ENCODE results near the gene PPP1R7.

PPP1R7 gene

GRCh38 chr2:241121008-241121407, 29.3 kb upstream of the PPP1R7 start:
- H3K4me3 ChIP-seq (ENCODE audit: low read depth, low read length) = no peak overlapping the region
- no peak for TF ChIP-seq CTCF (IDR thresholded peaks at IDR 0.05; ENCODE audit: borderline replicate concordance, insufficient read depth, low read depth, low read length)

DNA sequence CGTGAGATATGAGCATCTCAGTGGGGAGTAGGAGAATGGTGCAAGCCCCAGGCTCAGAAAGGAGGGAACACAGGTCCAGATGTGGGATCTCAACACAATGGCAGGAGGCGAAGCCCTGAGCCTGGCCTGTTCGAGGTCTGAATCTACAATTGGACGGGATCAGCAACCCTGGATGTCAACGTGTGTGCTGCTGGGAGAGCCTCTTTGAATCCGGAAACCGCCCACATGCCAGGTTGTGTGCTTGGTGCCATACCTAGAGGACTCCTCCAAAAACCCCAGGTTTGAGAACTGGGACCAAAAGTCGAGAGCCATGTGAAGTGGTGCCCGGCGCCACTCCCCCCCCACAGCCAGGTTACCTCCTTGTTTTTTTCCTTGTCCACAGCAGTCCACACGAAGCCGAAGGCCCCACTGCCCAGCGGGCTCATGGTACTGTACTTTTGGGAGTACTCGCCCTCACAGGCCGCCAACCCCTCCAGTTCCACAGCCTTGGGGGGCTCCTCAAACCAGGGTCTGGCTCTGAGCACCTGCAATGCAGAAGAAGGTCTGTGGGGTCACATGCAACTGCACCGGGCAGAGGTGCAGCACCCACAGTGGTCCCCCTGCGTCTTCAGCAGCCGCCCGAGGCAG, 27.8 kb upstream of the PPP1R7 start:
- TF ChIP-seq CTCF (IDR thresholded peaks at IDR 0.05; ENCODE audit: borderline replicate concordance, insufficient read depth, low read depth, low read length) = no peak
- no peak overlapping the region for H3K4me3 ChIP-seq (ENCODE audit: low read depth, low read length)

DNA sequence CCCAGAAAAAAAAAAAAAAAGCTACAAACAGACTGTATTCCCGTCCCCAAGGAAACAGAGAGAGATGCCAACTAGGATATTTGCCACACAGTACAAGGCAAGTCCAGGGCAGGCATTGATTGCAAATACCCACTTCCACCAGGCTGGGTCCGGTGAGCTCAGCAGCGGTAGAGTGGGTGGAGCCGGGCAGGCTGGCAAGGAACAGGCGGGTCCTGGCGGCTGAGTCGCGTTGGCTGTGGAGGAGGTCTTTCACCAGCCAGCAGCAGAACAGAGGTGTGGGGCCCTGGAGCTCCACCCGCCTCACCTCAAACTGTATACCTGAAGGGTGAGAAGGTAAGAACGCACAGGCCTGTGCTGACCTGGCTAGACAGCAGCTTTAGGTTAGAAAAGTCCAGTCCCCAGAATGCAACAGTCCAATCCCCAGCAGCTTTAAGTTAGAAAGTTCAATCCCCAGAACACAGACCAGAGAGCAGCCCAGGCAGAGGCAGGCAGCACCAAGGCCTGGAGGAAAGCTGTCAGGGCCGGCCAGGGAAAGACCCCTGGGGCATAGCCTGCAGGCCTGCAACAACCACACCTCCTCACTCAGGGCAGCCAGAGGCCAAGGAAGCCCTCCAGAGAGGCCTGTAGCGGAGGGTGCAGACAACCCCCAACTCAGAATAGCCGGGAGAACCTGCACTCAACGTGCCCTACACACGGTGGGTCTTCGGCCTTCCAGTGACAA, 26.3 kb upstream of the PPP1R7 start:
- no peak for TF ChIP-seq CTCF (IDR thresholded peaks at IDR 0.05; ENCODE audit: borderline replicate concordance, insufficient read depth, low read depth, low read length)
- H3K4me3 ChIP-seq (ENCODE audit: low read depth, low read length) = no peak overlapping the region

GRCh38 chr2:241125626-241126025, 24.6 kb upstream of the PPP1R7 start:
- H3K4me3 ChIP-seq (ENCODE audit: low read depth, low read length) = no peak overlapping the region
- TF ChIP-seq CTCF (IDR thresholded peaks at IDR 0.05; ENCODE audit: borderline replicate concordance, insufficient read depth, low read depth, low read length) = no peak

GRCh38 chr2:241126201-241126611, 24.1 kb upstream of the PPP1R7 start:
- no peak for TF ChIP-seq CTCF (IDR thresholded peaks at IDR 0.05; ENCODE audit: borderline replicate concordance, insufficient read depth, low read depth, low read length)

DNA sequence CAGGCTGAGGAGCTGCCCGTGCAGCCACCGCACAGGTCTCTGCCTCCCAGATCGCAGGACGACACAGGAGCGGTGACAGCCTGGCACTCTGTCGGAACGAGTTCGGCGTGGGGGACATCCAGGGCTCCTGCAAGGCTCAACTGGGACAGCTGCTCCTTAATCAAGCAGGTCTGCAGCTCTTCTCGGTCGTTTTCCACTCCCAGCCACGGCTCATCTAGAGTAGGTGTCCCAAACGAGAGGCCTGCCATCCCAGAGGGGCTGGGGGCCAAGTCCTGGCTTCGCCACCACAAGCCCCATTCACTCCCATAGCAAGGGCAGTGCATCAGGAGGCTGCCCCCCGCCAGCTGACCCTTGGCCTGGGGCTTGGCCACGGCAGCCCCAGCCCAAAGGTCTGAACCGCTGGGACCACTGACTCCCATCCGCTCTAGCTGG, 23.5 kb upstream of the PPP1R7 start:
- H3K4me3 ChIP-seq (ENCODE audit: low read depth, low read length) = no peak overlapping the region

More at GRCh38 chr2:241126201-241126611, 24.1 kb upstream of the PPP1R7 start:
- no peak overlapping the region for H3K4me3 ChIP-seq (ENCODE audit: low read depth, low read length)

More for the DNA sequence above, 23.5 kb upstream of the PPP1R7 start:
- TF ChIP-seq CTCF (IDR thresholded peaks at IDR 0.05; ENCODE audit: borderline replicate concordance, insufficient read depth, low read depth, low read length) = no peak
